Esophagus muscularis mucosa (tissue), 4 donors: ENCODE data around the gene TAAR5. TPM values are rescaled to one million over a fixed set of nuclear protein-coding genes. Genes with fewer than 3 reads are reported as not detected.

ENCODE experiments used
- DNase-seq: peaks from one replicate; pipeline ENCODE4 v3.0.0-alpha.2; 2017; ENCODE audit errors: extremely low spot score
- H3K27ac ChIP-seq, 4 donors: fragments of 200-600 bp; sonication (generic); replicated peaks in 1 of 4; 1 replicate in 3 of 4; 2 replicates in 1 of 4; pipeline ENCODE4 v1.5.1; 2016 to 2019; ENCODE audit warnings: mild to moderate bottlenecking in 1 of 4
- H3K27me3 ChIP-seq, 4 donors: fragments of 200-600 bp; sonication (generic); one replicate each; pipeline versions ENCODE4 v1.5.1 to v1.6.0; 2016 to 2019
- H3K36me3 ChIP-seq, 4 donors: fragments of 200-600 bp; sonication (generic); one replicate each; pipeline ENCODE4 v1.5.1; 2016 to 2019
- H3K4me1 ChIP-seq, 4 donors: fragments of 200-600 bp; sonication (generic); one replicate each; pipeline ENCODE4 v1.5.1; 2016 to 2019
- H3K4me3 ChIP-seq, 4 donors: fragments of 200-600 bp; sonication (generic); 1 replicate in 2 of 4; 2 replicates in 2 of 4; pipeline ENCODE4 v1.5.1; 2016 to 2019; ENCODE audit warnings: mild to moderate bottlenecking in 4 of 4, moderate library complexity in 1 of 4
- H3K9me3 ChIP-seq, 4 donors: fragments of 200-600 bp; sonication (generic); 1 replicate in 3 of 4; 2 replicates in 1 of 4; pipeline ENCODE4 v1.5.1; 2016 to 2019
- CTCF ChIP-seq, 3 experiments: fragments of 200-600 bp in 2 of 3; fragments of 450-650 bp in 1 of 3; sonication (generic) in 2 of 3; IDR thresholded peaks; one replicate each; pipeline ENCODE4 v1.5.1; 2017 to 2019; ENCODE audit warnings: antibody characterized with exemption in 3 of 3, mild to moderate bottlenecking in 2 of 3, moderate library complexity in 1 of 3
- EP300 ChIP-seq: sonication (generic); formaldehyde crosslinking; IDR thresholded peaks from one replicate; pipeline ENCODE4 v1.6.1; 2017; ENCODE audit warnings: antibody characterized with exemption
- POLR2A ChIP-seq: fragments of 450-650 bp; IDR thresholded peaks from one replicate; pipeline ENCODE4 v1.6.1; 2017; ENCODE audit warnings: antibody characterized with exemption, moderate library complexity, mild to moderate bottlenecking, low read depth
- POLR2AphosphoS5 ChIP-seq, 2 donors: sonication (generic); formaldehyde crosslinking; IDR thresholded peaks; one replicate each; pipeline ENCODE4 v1.6.1; 2017; ENCODE audit warnings: antibody characterized with exemption in 2 of 2
- WGBS: methylation state at CpG from one replicate; pipeline ENCODE4 v1.1.5; 2018; 5-methylcytosine and 5-hydroxymethylcytosine counted together
- intact Hi-C: fragments of 100-400 bp; cut with DNase I; formaldehyde crosslinking; loops from one replicate; pipeline ENCODE4 v1.15.1; 2023
- total RNA-seq, 4 donors: library from RNA; depleted of rRNA; stranded (reverse); fragments of >200 nt; gene quantifications; one replicate each; pipeline versions ENCODE4 v1.1.0 to v1.2.1, GENCODE V29; 2016

TAAR5 gene
- total RNA-seq, 4 donors from 2014 or later: not detected

- Histone ChIP-seq H3K9me3 (no peaks in the 10 kb centered on the region), H3K27me3 (peaks cover 0 to 13% (median 0%) of the 10 kb centered on the region in 4 donors), H3K4me1 (no peaks in the 10 kb centered on the region), H3K36me3 (no peaks in the 10 kb centered on the region), H3K4me3 (no peak overlapping the region), H3K27ac (no peak overlapping the region)
- intact Hi-C loops: no loop called here
- no peak for DNase-seq
- no peak for TF ChIP-seq CTCF (IDR thresholded peaks at IDR 0.05)
Measured at GRCh38 chr6:132571774-132572173, 17.8 kb downstream of the TAAR5 start.

- no peaks in the 10 kb centered on the region for H3K9me3 ChIP-seq
- TF ChIP-seq CTCF (IDR thresholded peaks at IDR 0.05) (no peak), POLR2AphosphoS5 (IDR thresholded peaks at IDR 0.05) (no peak), POLR2A (no peak), EP300 (no peak)
- intact Hi-C loops: no loop called here
- H3K27me3 ChIP-seq: peaks cover 0 to 13% (median 0%) of the 10 kb centered on the region in 4 donors
- WGBS: 79% methylated on average over 15 of the region's 15 CpGs
- no peak within 1 kb of the TSS for H3K27ac ChIP-seq
- no peaks in the 10 kb centered on the region for H3K4me1 ChIP-seq
- DNase-seq: no peak
- H3K36me3 ChIP-seq: no peaks in the 10 kb centered on the region
- no peak within 1 kb of the TSS for H3K4me3 ChIP-seq
Measured at GRCh38 chr6:132570221-132570777, 19.2 kb downstream of the TAAR5 start, which contains the start of gene TAAR6. TAAR6 (plus strand) TSS chr6:132570322; CDS start chr6:132570322, 0 bp downstream.

GRCh38 chr6:132569170-132569569, 20.4 kb downstream of the TAAR5 start:
- no peak for DNase-seq
- Histone ChIP-seq H3K9me3 (no peaks in the 10 kb centered on the region), H3K4me3 (no peak overlapping the region), H3K27me3 (peaks cover 0 to 13% (median 0%) of the 10 kb centered on the region in 4 donors), H3K36me3 (no peaks in the 10 kb centered on the region), H3K27ac (no peak overlapping the region), H3K4me1 (no peaks in the 10 kb centered on the region)
- TF ChIP-seq EP300: no peak
- TF ChIP-seq POLR2AphosphoS5 (IDR thresholded peaks at IDR 0.05): no peak
- no peak for TF ChIP-seq POLR2A
- intact Hi-C loops: no loop called here
- 38% methylated on average over 4 of the region's 4 CpGs for WGBS

GRCh38 chr6:132568611-132569010, 20.9 kb downstream of the TAAR5 start:
- Histone ChIP-seq H3K9me3 (no peaks in the 10 kb centered on the region), H3K4me3 (no peak overlapping the region), H3K27me3 (peaks cover 0 to 13% (median 0%) of the 10 kb centered on the region in 4 donors), H3K36me3 (no peaks in the 10 kb centered on the region), H3K4me1 (no peaks in the 10 kb centered on the region), H3K27ac (no peak overlapping the region)
- WGBS: 57% methylated on average over 6 of the region's 6 CpGs
- intact Hi-C loops: no loop called here
- TF ChIP-seq POLR2A: no peak
- no peak for TF ChIP-seq POLR2AphosphoS5 (IDR thresholded peaks at IDR 0.05)
- no peak for TF ChIP-seq EP300
- no peak for TF ChIP-seq CTCF (IDR thresholded peaks at IDR 0.05)
- no peak for DNase-seq

GRCh38 chr6:132567566-132567965, 22.0 kb downstream of the TAAR5 start:
- DNase-seq: no peak
- no peak overlapping the region for H3K4me3 ChIP-seq
- 54% methylated on average over 1 of the region's 1 CpG for WGBS
- no peaks in the 10 kb centered on the region for H3K36me3 ChIP-seq
- no peaks in the 10 kb centered on the region for H3K4me1 ChIP-seq
- H3K27me3 ChIP-seq: peaks cover 0 to 13% (median 0%) of the 10 kb centered on the region in 4 donors
- H3K9me3 ChIP-seq: no peaks in the 10 kb centered on the region
- TF ChIP-seq EP300 (no peak), POLR2A (no peak), POLR2AphosphoS5 (IDR thresholded peaks at IDR 0.05) (no peak), CTCF (IDR thresholded peaks at IDR 0.05) (no peak)
- intact Hi-C loops: no loop called here
- H3K27ac ChIP-seq: no peak overlapping the region
